Measurements from ENCODE around the gene CABYR.

DNA sequence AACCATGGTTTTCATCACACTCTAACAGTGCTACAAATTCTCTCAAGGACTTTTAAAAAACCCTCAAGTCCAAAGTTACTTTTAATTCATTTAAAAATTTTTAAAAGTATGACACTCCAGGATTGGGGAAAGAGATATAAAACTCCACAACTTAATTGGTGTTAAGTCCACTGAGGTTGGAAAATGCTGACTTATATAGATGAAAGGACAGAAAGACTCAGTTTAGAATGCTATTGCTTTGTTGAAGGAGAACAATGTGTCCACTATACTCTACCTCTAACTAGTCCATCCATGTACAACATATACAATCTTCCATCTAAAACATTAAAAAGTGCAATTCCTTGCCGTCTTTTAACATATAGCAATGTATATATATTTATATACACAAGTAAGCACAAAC, 41.2 kb downstream of the CABYR start:
- TF ChIP-seq, protein P1, sequence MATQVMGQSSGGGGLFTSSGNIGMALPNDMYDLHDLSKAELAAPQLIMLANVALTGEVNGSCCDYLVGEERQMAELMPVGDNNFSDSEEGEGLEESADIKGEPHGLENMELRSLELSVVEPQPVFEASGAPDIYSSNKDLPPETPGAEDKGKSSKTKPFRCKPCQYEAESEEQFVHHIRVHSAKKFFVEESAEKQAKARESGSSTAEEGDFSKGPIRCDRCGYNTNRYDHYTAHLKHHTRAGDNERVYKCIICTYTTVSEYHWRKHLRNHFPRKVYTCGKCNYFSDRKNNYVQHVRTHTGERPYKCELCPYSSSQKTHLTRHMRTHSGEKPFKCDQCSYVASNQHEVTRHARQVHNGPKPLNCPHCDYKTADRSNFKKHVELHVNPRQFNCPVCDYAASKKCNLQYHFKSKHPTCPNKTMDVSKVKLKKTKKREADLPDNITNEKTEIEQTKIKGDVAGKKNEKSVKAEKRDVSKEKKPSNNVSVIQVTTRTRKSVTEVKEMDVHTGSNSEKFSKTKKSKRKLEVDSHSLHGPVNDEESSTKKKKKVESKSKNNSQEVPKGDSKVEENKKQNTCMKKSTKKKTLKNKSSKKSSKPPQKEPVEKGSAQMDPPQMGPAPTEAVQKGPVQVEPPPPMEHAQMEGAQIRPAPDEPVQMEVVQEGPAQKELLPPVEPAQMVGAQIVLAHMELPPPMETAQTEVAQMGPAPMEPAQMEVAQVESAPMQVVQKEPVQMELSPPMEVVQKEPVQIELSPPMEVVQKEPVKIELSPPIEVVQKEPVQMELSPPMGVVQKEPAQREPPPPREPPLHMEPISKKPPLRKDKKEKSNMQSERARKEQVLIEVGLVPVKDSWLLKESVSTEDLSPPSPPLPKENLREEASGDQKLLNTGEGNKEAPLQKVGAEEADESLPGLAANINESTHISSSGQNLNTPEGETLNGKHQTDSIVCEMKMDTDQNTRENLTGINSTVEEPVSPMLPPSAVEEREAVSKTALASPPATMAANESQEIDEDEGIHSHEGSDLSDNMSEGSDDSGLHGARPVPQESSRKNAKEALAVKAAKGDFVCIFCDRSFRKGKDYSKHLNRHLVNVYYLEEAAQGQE (IDR thresholded peaks at IDR 0.05; ENCODE audit: low read depth): no peak
- TF ChIP-seq YY1 (IDR thresholded peaks at IDR 0.05; ENCODE audit: low read depth) (no peak), CEBPB (IDR thresholded peaks at IDR 0.05) (no peak)

All from Ishikawa (cell line).